Loucy (cell line): ENCODE measurements around the gene OR52A5.

ENCODE experiments used
- CTCF ChIP-seq: fragments of 200-600 bp; sonication (generic); conservative IDR thresholded peaks from 2 replicates; pipeline ENCODE4 v1.5.1; 2014; ENCODE audit warnings: mild to moderate bottlenecking, antibody characterized with exemption, low read length
- EZH2phosphoT487 ChIP-seq: fragments of 200-600 bp; IDR thresholded peaks from 2 replicates; pipeline ENCODE4 v1.6.1; 2018; ENCODE audit warnings: antibody characterized with exemption, mild to moderate bottlenecking, moderate library complexity, borderline replicate concordance

GRCh38 chr11:5081405-5081804, 56.8 kb downstream of the OR52A5 start:
- no peak for TF ChIP-seq CTCF
- TF ChIP-seq EZH2phosphoT487, result no peak
